Stomach smooth muscle (tissue), 2 donors: ENCODE measurements around the gene PTPRN2.

Experiments used
- H3K27ac ChIP-seq: one replicate; pipeline ENCODE4 v1.7.0; 2013; ENCODE audit warnings: mild to moderate bottlenecking, low read length, inconsistent platforms
- H3K27me3 ChIP-seq, 2 donors: one replicate each; pipeline ENCODE4 v1.7.0; 2013; ENCODE audit warnings: low read length in 2 of 2; ENCODE audit not compliant: insufficient read depth in 2 of 2, control insufficient read depth in 1 of 2
- H3K36me3 ChIP-seq, 2 donors: one replicate each; pipeline ENCODE4 v1.7.0; 2013; ENCODE audit warnings: low read length in 2 of 2; ENCODE audit not compliant: control insufficient read depth in 2 of 2, insufficient read depth in 2 of 2
- H3K4me1 ChIP-seq: one replicate; pipeline ENCODE4 v1.7.0; 2013; ENCODE audit warnings: low read length; ENCODE audit not compliant: control insufficient read depth, insufficient read depth
- H3K4me3 ChIP-seq, 2 donors: one replicate each; pipeline ENCODE4 v1.7.0; 2013; ENCODE audit warnings: low read length in 2 of 2
- H3K9ac ChIP-seq, 2 donors: one replicate each; pipeline ENCODE4 v1.7.0; 2013; ENCODE audit warnings: low read length in 2 of 2, mild to moderate bottlenecking in 1 of 2
- H3K9me3 ChIP-seq, 2 donors: one replicate each; pipeline ENCODE4 v1.7.0; 2013; ENCODE audit warnings: low read length in 2 of 2; ENCODE audit not compliant: control insufficient read depth in 2 of 2
- donor health status: healthy.
- donor health status: Pancreatic carcinoma.

Gene PTPRN2

GRCh38 chr7:158488181-158488971 is 99.2 kb downstream of the PTPRN2 start:
- Histone ChIP-seq H3K4me1 (no peaks in the 10 kb centered on the region), H3K27me3 (peaks cover 9 to 12% of the 10 kb centered on the region in 2 donors), H3K27ac (no peak overlapping the region), H3K9ac (no peak overlapping the region), H3K9me3 (peaks cover 0 to 3% of the 10 kb centered on the region in 2 donors), H3K4me3 (no peak overlapping the region), H3K36me3 (no peaks in the 10 kb centered on the region)

GRCh38 chr7:158487631-158488151 is 99.9 kb downstream of the PTPRN2 start:
- H3K9me3 ChIP-seq, result peaks cover 0 to 3% of the 10 kb centered on the region in 2 donors
- H3K9ac ChIP-seq, result no peak overlapping the region
- H3K4me1 ChIP-seq, result no peaks in the 10 kb centered on the region
- no peaks in the 10 kb centered on the region for H3K36me3 ChIP-seq
- H3K27ac ChIP-seq, result no peak overlapping the region
- H3K4me3 ChIP-seq, result no peak overlapping the region
- H3K27me3 ChIP-seq, result peaks cover 9 to 12% of the 10 kb centered on the region in 2 donors

GRCh38 chr7:158486919-158487318 is 100.7 kb downstream of the PTPRN2 start:
- no peak overlapping the region for H3K4me3 ChIP-seq
- no peaks in the 10 kb centered on the region for H3K36me3 ChIP-seq
- H3K27me3 ChIP-seq, result peaks cover 9 to 12% of the 10 kb centered on the region in 2 donors
- peaks cover 0 to 3% of the 10 kb centered on the region in 2 donors for H3K9me3 ChIP-seq
- H3K27ac ChIP-seq, result no peak overlapping the region
- no peaks in the 10 kb centered on the region for H3K4me1 ChIP-seq
- no peak overlapping the region for H3K9ac ChIP-seq

- Histone ChIP-seq H3K9me3 (peaks cover 0 to 3% of the 10 kb centered on the region in 2 donors), H3K4me3 (no peak overlapping the region), H3K4me1 (no peaks in the 10 kb centered on the region), H3K36me3 (no peaks in the 10 kb centered on the region), H3K9ac (no peak overlapping the region), H3K27ac (no peak overlapping the region), H3K27me3 (peaks cover 0 to 4% of the 10 kb centered on the region in 2 donors)
Measured at GRCh38 chr7:158484801-158485531, 102.7 kb downstream of the PTPRN2 start.

- Histone ChIP-seq H3K27me3 (peaks cover 0 to 4% of the 10 kb centered on the region in 2 donors), H3K27ac (no peak overlapping the region), H3K9me3 (peaks cover 0 to 3% of the 10 kb centered on the region in 2 donors)
Measured at GRCh38 chr7:158482480-158482879, 105.1 kb downstream of the PTPRN2 start.

GRCh38 chr7:158479664-158480025 is 108.0 kb downstream of the PTPRN2 start:
- Histone ChIP-seq H3K4me1 (no peaks in the 10 kb centered on the region), H3K9ac (no peak overlapping the region), H3K4me3 (no peak overlapping the region), H3K36me3 (no peaks in the 10 kb centered on the region), H3K27ac (no peak overlapping the region), H3K27me3 (peaks cover 0 to 4% of the 10 kb centered on the region in 2 donors), H3K9me3 (no peaks in the 10 kb centered on the region)

More at GRCh38 chr7:158482480-158482879, 105.1 kb downstream of the PTPRN2 start:
- no peaks in the 10 kb centered on the region for H3K36me3 ChIP-seq
- no peak overlapping the region for H3K9ac ChIP-seq
- H3K4me3 ChIP-seq, result no peak overlapping the region
- no peaks in the 10 kb centered on the region for H3K4me1 ChIP-seq

- H3K27ac ChIP-seq, result no peak overlapping the region
- H3K4me1 ChIP-seq, result no peaks in the 10 kb centered on the region
- H3K4me3 ChIP-seq, result no peak overlapping the region
- H3K36me3 ChIP-seq, result no peaks in the 10 kb centered on the region
- no peaks in the 10 kb centered on the region for H3K9me3 ChIP-seq
- no peak overlapping the region for H3K9ac ChIP-seq
- peaks cover 0 to 4% of the 10 kb centered on the region in 2 donors for H3K27me3 ChIP-seq
Measured at GRCh38 chr7:158479021-158479663, 108.5 kb downstream of the PTPRN2 start.

GRCh38 chr7:158477866-158478265 is 109.8 kb downstream of the PTPRN2 start:
- H3K27ac ChIP-seq, result no peak overlapping the region
- no peaks in the 10 kb centered on the region for H3K9me3 ChIP-seq
- H3K36me3 ChIP-seq, result no peaks in the 10 kb centered on the region
- peaks cover 0 to 4% of the 10 kb centered on the region in 2 donors for H3K27me3 ChIP-seq
- H3K4me1 ChIP-seq, result no peaks in the 10 kb centered on the region
- no peak overlapping the region for H3K4me3 ChIP-seq
- no peak overlapping the region for H3K9ac ChIP-seq

- no peaks in the 10 kb centered on the region for H3K9me3 ChIP-seq
- no peaks in the 10 kb centered on the region for H3K36me3 ChIP-seq
- H3K4me3 ChIP-seq, result no peak overlapping the region
- no peak overlapping the region for H3K27ac ChIP-seq
- no peak overlapping the region for H3K9ac ChIP-seq
- peaks cover 0 to 4% of the 10 kb centered on the region in 2 donors for H3K27me3 ChIP-seq
- no peaks in the 10 kb centered on the region for H3K4me1 ChIP-seq
Measured at GRCh38 chr7:158476331-158476932, 111.2 kb downstream of the PTPRN2 start.

GRCh38 chr7:158475679-158476052 is 112.0 kb downstream of the PTPRN2 start:
- no peak overlapping the region for H3K4me3 ChIP-seq
- H3K27me3 ChIP-seq, result peaks cover 0 to 4% of the 10 kb centered on the region in 2 donors
- no peaks in the 10 kb centered on the region for H3K4me1 ChIP-seq
- H3K9ac ChIP-seq, result no peak overlapping the region
- no peaks in the 10 kb centered on the region for H3K9me3 ChIP-seq
- H3K36me3 ChIP-seq, result no peaks in the 10 kb centered on the region
- H3K27ac ChIP-seq, result no peak overlapping the region
